Hypothalamus (tissue), 51 donors: ENCODE measurements around the gene NUTM1.
"Not testable (repeated sequence)": the region's sequence is repeated elsewhere in the genome, so short reads cannot be mapped to it uniquely, and the experiment has no call there.

Experiments used
- DNase-seq, 51 donors: peaks; one replicate each; lab custom pipeline; 2025; lab: John Stamatoyannopoulos, UW

The NUTM1 gene

GRCh38 chr15:34364041-34364440 is 20.9 kb downstream of the NUTM1 start:
- DNase-seq = no peak

- peak in 1 of 51 donors; percentile 6 for DNase-seq
Observed at GRCh38 chr15:34365091-34365825, 22.1 kb downstream of the NUTM1 start.

- peak in 2 of 51 donors; percentile 41 to 60 for DNase-seq
Observed at GRCh38 chr15:34365836-34366235, 22.7 kb downstream of the NUTM1 start.

GRCh38 chr15:34366271-34367065 is 23.4 kb downstream of the NUTM1 start:
- peak in 38 of 51 donors; percentile 6 to 81 (median 31) for DNase-seq

- peak; percentile 42 to 95 (median 78) for DNase-seq
Observed at GRCh38 chr15:34367101-34368081, 24.3 kb downstream of the NUTM1 start, which contains the start of gene LPCAT4. LPCAT4 (minus strand) TSS chr15:34367196; CDS start chr15:34367100, 96 bp downstream.

GRCh38 chr15:34370129-34370528 is 27.0 kb downstream of the NUTM1 start:
- no peak for DNase-seq

GRCh38 chr15:34370643-34371042 is 27.5 kb downstream of the NUTM1 start:
- no peak for DNase-seq

- DNase-seq = no peak
Observed at GRCh38 chr15:34373951-34374350, 30.8 kb downstream of the NUTM1 start.

GRCh38 chr15:34374816-34375215 is 31.7 kb downstream of the NUTM1 start:
- no peak for DNase-seq

- not testable (repeated sequence) for DNase-seq
Observed at GRCh38 chr15:34375541-34375940, 32.4 kb downstream of the NUTM1 start.

- DNase-seq = no peak
Observed at GRCh38 chr15:34376856-34377255, 33.7 kb downstream of the NUTM1 start.

- not testable (repeated sequence) for DNase-seq
Observed at GRCh38 chr15:34380491-34380890, 37.4 kb downstream of the NUTM1 start.

GRCh38 chr15:34381829-34382521 is 38.9 kb downstream of the NUTM1 start:
- not testable (repeated sequence) for DNase-seq

- DNase-seq = not testable (repeated sequence)
Observed at GRCh38 chr15:34389594-34390086, 46.5 kb downstream of the NUTM1 start.

GRCh38 chr15:34392981-34393380 is 49.9 kb downstream of the NUTM1 start:
- DNase-seq = not testable (repeated sequence)

GRCh38 chr15:34397637-34398259 is 54.6 kb downstream of the NUTM1 start:
- DNase-seq = not testable (repeated sequence)

GRCh38 chr15:34403160-34403598 is 60.1 kb downstream of the NUTM1 start:
- not testable (repeated sequence) for DNase-seq

- not testable (repeated sequence) for DNase-seq
Observed at GRCh38 chr15:34403899-34404298, 60.8 kb downstream of the NUTM1 start.
